ENCODE results near the gene SEC23B.

- no peak for TF ChIP-seq EZH2 (IDR thresholded peaks at IDR 0.05; ENCODE audit: low read depth, unreplicated experiment)
- TF ChIP-seq, protein P1, sequence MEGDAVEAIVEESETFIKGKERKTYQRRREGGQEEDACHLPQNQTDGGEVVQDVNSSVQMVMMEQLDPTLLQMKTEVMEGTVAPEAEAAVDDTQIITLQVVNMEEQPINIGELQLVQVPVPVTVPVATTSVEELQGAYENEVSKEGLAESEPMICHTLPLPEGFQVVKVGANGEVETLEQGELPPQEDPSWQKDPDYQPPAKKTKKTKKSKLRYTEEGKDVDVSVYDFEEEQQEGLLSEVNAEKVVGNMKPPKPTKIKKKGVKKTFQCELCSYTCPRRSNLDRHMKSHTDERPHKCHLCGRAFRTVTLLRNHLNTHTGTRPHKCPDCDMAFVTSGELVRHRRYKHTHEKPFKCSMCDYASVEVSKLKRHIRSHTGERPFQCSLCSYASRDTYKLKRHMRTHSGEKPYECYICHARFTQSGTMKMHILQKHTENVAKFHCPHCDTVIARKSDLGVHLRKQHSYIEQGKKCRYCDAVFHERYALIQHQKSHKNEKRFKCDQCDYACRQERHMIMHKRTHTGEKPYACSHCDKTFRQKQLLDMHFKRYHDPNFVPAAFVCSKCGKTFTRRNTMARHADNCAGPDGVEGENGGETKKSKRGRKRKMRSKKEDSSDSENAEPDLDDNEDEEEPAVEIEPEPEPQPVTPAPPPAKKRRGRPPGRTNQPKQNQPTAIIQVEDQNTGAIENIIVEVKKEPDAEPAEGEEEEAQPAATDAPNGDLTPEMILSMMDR (conservative IDR thresholded peaks at IDR 0.05; ENCODE audit: low read depth in 2 of 2): no peak
These were observed 996 bp upstream of the SEC23B start for GRCh38 chr20:18506744-18507143.

Measured in GM23338 (cell line).